ENCODE data around the gene RNF151.

DNA sequence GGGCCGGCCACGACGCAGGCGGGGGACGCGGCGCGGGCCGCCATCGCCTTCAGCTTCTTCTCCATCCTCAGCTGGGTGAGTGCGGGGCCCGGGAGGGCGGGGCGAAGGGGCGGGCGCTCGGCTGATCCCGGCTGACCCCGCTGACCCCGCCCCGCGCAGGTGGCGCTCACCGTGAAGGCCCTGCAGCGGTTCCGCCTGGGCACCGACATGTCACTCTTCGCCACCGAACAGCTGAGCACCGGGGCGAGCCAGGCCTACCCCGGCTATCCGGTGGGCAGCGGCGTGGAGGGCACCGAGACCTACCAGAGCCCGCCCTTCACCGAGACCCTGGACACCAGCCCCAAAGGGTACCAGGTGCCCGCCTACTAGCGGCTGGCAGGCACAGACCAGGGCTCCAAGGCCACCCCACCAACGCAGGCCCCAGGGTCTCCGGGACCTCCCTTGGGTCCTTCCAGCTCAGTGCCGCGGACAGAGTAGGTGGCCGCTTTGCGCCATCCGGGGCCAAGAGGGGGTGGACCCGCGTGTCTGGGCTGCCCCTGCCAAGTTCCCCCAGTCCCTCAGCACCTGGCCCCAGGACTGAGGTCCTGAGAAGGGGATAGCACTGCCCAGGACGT, 26.2 kb downstream of the RNF151 start:
- TF ChIP-seq CTCF (IDR thresholded peaks at IDR 0.05; ENCODE audit: insufficient read depth, low read length, poor library complexity, severe bottlenecking) = no peak
- TF ChIP-seq EZH2phosphoT487 (conservative IDR thresholded peaks at IDR 0.05; ENCODE audit: low read length) = no peak

All from SU-DHL-6 (cell line).